Gastrocnemius medialis (tissue), 4 donors: Measurements from ENCODE around the gene PRKRIP1.

ENCODE experiments used
- CTCF ChIP-seq, 5 experiments: fragments of 450-650 bp in 3 of 5; fragments of 200-600 bp in 2 of 5; sonication (generic) in 2 of 5; IDR thresholded peaks in 4 of 5; conservative IDR thresholded peaks in 1 of 5; 1 replicate in 4 of 5; 2 replicates in 1 of 5; pipeline ENCODE4 v1.5.1; 2016 to 2019; ENCODE audit warnings: antibody characterized with exemption in 5 of 5, mild to moderate bottlenecking in 3 of 5, moderate library complexity in 3 of 5
- POLR2A ChIP-seq, 2 donors: fragments of 450-650 bp; IDR thresholded peaks; one replicate each; pipeline ENCODE4 v1.6.1; 2017; ENCODE audit warnings: antibody characterized with exemption in 2 of 2, mild to moderate bottlenecking in 2 of 2, moderate library complexity in 2 of 2

GRCh38 chr7:102387064-102387463, 9.1 kb upstream of the PRKRIP1 start:
- TF ChIP-seq CTCF (IDR thresholded peaks at IDR 0.05 in 4 of 5, conservative IDR thresholded peaks at IDR 0.05 in 1 of 5): no peak
- no peak for TF ChIP-seq POLR2A (IDR thresholded peaks at IDR 0.05)
